HG03196 (cell line): Measurements from ENCODE around the gene TAGLN.

ENCODE experiments used
- ATAC-seq: cut with Tn5 transposase; IDR thresholded peaks from one replicate; pipeline ENCODE4 v1.9.1; 2021; ENCODE audit not compliant: unreplicated experiment

The TAGLN gene

GRCh38 chr11:117199053-117199915 lies at the start of gene TAGLN:
Gene TAGLN (plus strand): TSS chr11:117199370. CDS start chr11:117203014, 3,644 bp downstream.
- no peak for ATAC-seq

DNA sequence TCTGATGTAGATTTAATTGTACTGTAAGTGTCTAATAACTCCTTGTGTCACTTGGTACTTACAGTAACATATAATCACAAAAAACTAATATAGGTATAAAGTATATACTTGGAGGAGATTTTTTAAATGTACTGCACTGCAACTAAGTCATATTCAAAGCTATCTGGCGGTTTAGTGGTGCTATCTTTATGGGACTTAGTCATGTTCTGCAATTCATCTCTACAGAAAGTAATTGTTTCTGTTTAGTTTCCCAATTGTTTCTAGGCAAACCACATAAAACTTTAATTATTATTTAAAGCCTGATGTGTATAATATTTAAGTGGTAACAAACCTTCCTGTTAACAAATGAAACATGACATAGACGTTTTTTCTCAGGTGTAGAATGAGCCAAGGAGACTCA lies 47.1 kb upstream of the TAGLN start:
- no peak for ATAC-seq

DNA sequence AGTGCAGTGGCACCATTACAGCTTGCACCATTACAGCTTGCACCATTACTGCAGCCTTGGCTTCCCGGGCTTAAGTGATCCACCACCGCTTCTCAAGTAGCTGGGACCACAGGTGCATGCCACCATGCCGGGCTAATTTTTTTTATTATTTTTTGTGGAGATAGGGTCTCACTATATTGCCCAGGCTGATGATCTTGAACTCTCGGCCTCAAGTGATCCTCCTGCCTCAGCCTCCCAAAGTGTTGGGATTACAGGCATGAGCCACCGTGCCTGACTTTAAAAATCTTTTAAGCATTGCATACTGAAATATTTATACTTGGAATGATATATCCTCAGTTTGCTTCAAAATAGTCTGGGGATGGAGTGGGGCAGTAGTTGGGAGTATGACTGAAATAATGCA lies 44.7 kb upstream of the TAGLN start:
- no peak for ATAC-seq

DNA sequence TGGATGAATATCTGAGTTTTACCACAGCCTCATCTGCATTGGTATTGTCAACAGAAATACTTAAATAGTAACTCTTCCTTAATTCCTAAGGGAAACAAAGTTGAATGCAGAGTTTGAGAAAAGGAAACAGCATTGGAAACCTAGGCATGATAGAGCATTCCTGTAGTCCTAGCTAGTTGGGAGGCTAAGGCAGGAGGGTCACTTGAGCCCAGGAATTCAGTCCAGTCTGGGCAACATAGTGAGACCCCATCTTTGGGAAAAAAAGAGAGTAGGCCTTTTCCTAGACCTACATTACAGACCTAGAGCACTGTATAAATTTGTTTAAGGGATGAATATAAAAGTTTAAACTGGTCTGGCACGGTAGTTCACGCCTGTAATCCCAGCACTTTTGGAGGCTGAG lies 41.7 kb upstream of the TAGLN start:
- ATAC-seq = no peak

GRCh38 chr11:117159892-117160291 lies 39.3 kb upstream of the TAGLN start:
- ATAC-seq = no peak

DNA sequence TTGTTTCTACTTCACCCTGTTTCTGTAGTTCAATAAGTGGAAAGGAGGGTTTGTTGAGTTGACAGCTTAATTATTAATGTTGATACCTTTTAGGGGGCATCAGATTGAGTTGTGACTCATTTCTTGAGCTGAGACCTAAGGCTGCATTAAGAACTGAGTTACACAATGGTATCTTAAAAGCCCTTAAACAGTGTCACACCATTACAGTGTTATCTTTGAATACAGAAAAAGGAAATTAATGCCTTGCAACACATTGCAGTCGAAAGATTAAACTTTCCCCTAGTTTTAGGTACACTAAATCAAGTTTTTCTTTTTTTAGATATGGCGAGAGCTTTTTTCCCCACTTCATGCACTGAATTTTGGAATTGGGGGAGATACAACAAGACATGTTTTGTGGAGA lies 38.3 kb upstream of the TAGLN start:
- no peak for ATAC-seq

GRCh38 chr11:117166491-117166890 lies 32.7 kb upstream of the TAGLN start:
- ATAC-seq = no peak

- ATAC-seq = no peak
Observed at GRCh38 chr11:117169736-117170135, 29.4 kb upstream of the TAGLN start.

GRCh38 chr11:117170210-117170609 lies 29.0 kb upstream of the TAGLN start:
- ATAC-seq = no peak

- no peak for ATAC-seq
Observed at GRCh38 chr11:117171007-117171403, 28.2 kb upstream of the TAGLN start.

- no peak for ATAC-seq
Observed at GRCh38 chr11:117171404-117172061, 27.6 kb upstream of the TAGLN start.

GRCh38 chr11:117172724-117173421 lies 26.3 kb upstream of the TAGLN start:
- no peak for ATAC-seq

- no peak for ATAC-seq
Observed at GRCh38 chr11:117175104-117175503, 24.1 kb upstream of the TAGLN start.

DNA sequence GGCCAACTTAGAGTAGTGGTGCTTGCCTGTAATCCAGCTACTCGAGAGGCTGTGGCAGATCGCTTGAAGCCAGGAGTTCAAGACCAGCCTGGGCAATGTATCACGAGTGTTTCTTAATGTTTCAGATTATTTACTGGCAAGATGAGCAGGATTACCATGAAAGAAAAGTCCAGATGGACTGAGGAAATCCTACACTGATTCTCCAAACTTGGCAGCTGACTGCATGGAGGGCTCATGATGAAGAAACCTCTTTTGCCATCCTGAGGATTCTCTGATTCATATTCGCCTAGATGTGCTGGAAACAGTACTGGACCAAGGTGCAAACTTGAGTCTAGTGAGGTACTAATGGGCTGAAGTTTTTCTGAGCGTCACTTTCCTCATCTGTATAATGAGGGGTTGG lies 23.4 kb upstream of the TAGLN start:
- no peak for ATAC-seq

- no peak for ATAC-seq
Observed at GRCh38 chr11:117176186-117176585, 23.0 kb upstream of the TAGLN start.

DNA sequence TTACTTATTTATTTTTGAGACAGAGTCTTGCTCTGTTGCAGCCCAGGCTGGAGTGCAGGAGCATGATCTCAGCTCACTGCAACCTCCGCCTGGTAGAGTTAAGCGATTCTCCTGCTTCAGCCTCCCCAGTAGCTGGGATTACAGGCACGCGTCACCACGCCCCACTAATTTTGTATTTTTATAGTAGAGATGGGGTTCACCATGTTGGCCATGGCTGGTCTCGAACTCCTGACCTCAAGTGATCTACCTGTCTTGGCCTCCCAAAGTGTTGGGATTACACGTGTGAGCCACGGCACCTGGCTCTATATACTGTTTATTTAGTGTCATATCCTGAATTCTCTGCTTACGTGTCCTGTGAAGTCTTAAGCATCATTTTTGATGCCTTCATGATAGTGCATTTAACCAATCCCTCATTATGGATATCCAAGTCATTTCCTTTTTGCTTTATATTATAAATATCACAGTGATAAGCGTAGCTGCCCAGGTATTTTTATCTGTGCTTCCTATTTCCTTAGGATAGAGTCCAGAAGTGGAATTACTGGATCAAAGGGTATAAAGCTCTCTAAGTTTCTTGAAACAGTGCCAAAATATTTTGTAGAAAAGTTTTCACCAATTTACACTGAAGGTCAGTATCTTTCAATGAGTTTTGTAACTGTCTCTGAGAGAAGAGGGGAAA lies 21.5 kb upstream of the TAGLN start:
- ATAC-seq = no peak

DNA sequence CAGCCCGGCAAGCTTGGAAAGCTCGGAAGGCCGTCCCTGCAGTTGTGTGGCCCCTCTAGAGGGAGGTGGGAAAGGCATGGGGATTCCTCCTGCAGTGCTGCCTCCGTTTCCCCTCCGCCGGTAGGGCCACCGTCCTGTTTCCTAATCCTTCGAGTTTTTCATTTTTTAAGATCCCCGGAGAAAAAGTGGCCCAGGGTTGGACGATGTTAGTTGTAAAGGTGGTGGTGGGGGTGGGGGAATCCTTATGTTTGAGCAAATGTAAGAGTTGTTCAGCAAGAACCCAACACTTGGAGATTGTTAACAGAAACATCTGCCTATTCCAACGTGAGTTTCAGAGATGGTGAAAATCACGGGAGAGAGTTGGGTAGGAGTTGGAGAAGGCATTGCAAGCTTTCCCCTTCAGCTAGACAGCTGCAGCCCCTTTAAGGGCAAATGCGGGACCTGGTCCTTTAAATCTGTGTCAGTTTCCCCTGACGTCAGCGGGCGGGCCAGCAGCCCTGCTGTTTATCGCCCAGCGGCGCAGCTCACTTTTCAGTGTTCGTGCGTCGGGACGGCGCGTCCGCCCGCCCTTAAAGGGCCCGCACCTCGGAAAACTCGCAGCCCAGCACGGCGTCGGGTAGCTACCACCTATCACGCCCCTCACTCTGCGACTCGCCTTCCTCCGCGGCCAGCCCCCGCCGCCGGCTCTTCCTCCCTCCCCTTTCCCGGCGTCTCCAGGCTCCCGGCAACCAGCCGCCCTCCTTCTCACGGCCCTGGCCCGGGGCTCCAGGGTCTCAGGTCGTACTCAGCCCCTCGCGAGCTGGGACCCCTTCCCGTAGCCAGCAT lies 20.7 kb upstream of the TAGLN start, which contains the start of gene SIDT2:
Gene SIDT2, plus strand, starts transcription at position 534 of the 825 bp plus-strand sequence. CDS start 521 bp downstream, outside the sequence.
- ATAC-seq = peak; percentile 84

GRCh38 chr11:117179048-117179999 lies 19.8 kb upstream of the TAGLN start:
- ATAC-seq = peak; percentile 30

DNA sequence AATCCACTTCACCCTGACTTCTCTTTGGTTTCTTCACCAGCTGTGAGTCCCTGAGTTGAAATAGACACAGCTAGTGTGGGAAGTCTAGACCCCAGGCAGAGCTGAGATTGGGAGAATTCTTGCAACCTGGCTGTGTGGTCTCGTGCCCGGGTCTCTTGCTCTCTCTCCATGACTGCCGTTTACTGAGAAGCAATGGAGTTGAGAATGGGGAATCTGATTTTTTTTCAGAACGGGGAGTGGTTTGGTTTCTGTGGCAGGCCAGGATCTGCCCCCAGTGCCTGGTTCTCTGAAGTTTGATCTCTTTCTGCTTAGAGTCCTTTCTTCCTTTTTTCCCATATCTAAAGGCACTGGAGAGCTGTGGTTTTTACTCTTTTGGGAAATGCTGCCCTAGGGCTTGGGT lies 19.1 kb upstream of the TAGLN start:
- ATAC-seq = no peak
